Coronary artery (tissue), 2 donors: ENCODE data around the gene UBE2QL1.

Experiments
- DNase-seq: peaks from one replicate; pipeline ENCODE4 v3.0.0-alpha.2; 2017; ENCODE audit warnings: low spot score
- H3K27ac ChIP-seq, 2 donors: fragments of 200-600 bp; sonication (generic); one replicate each; pipeline ENCODE4 v1.5.1; 2016 to 2019
- H3K4me3 ChIP-seq: fragments of 200-600 bp; sonication (generic); 2 replicates; pipeline ENCODE4 v1.5.1; 2016; ENCODE audit warnings: mild to moderate bottlenecking, moderate library complexity
- TF ChIP-seq, protein P1 (sequence below): fragments of 200-600 bp; sonication (generic); IDR thresholded peaks from one replicate; pipeline ENCODE4 v1.5.1; 2019; ENCODE audit warnings: antibody characterized with exemption

Gene UBE2QL1

DNA sequence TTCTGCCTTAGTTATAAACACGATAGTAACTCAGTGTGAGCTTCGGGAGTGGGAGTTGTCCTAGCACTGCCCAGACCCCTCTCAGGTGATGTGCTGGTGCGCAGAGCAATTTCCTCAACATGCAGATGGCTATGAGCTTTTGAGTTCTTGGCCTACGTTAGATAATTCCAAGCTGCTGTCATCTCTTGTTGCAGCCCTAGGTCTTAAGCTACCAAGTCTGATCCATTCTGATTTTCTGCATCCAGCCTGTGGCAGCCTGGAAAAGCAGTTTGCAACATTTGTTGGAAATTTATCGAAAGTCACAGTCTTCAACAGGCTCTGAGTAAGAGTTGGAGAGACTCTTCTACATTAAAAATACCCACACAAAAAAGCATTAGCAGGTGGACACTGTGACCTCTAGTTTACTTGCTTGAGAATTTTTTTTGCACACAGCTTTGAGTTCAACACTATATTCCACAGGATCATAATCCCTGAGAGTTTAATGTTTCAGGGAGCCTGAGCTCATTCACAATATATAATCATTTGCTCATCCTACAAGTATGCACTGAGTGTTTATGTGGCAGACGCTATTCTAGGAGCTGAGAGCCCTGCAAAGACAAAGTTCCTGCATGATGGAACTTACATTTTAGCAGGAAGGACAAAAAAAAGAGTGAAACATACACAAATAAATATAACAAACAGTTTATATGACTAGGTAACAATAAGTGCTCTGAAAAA, 91.6 kb downstream of the UBE2QL1 start:
- TF ChIP-seq, protein P1, sequence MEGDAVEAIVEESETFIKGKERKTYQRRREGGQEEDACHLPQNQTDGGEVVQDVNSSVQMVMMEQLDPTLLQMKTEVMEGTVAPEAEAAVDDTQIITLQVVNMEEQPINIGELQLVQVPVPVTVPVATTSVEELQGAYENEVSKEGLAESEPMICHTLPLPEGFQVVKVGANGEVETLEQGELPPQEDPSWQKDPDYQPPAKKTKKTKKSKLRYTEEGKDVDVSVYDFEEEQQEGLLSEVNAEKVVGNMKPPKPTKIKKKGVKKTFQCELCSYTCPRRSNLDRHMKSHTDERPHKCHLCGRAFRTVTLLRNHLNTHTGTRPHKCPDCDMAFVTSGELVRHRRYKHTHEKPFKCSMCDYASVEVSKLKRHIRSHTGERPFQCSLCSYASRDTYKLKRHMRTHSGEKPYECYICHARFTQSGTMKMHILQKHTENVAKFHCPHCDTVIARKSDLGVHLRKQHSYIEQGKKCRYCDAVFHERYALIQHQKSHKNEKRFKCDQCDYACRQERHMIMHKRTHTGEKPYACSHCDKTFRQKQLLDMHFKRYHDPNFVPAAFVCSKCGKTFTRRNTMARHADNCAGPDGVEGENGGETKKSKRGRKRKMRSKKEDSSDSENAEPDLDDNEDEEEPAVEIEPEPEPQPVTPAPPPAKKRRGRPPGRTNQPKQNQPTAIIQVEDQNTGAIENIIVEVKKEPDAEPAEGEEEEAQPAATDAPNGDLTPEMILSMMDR = no peak
- Histone ChIP-seq H3K27ac (no peak overlapping the region), H3K4me3 (no peak overlapping the region)
- no peak for DNase-seq

DNA sequence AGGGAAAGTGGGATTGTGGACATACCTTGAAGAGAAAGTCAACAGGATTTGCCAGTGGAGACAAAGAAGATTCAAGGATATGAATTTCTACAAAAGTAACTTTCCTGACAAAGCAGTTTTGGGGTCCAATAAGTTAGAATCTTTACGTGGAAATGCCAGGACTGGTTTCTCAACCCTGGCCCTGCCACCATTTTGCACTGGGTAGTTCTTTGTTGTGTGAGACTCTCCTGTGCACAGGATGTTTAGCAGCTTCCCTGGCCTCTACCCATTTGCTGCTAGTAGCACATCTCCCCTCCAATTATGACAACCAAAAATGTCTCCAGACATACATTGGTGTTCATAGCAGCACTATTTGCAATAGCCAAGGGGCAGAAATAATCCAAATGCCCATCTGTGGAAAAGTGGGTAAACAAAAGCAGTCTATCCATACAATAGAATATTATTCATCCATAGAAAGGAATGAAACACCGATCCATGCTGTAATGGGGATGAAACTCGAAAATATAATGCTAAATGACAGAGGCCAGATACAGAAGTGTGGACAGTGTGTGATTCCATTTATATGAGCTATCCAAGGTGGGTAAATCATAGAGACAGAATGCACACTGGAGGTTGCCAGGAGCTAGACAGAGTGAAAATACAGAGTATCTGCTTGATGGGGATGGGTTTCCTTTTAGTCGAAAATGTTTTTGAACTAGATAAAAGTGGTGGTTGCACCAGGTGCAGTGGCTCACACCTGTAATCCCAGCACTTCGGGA, 92.8 kb downstream of the UBE2QL1 start:
- TF ChIP-seq, protein P1 = no peak
- no peak overlapping the region for H3K4me3 ChIP-seq
- H3K27ac ChIP-seq = no peak overlapping the region
- DNase-seq = no peak

DNA sequence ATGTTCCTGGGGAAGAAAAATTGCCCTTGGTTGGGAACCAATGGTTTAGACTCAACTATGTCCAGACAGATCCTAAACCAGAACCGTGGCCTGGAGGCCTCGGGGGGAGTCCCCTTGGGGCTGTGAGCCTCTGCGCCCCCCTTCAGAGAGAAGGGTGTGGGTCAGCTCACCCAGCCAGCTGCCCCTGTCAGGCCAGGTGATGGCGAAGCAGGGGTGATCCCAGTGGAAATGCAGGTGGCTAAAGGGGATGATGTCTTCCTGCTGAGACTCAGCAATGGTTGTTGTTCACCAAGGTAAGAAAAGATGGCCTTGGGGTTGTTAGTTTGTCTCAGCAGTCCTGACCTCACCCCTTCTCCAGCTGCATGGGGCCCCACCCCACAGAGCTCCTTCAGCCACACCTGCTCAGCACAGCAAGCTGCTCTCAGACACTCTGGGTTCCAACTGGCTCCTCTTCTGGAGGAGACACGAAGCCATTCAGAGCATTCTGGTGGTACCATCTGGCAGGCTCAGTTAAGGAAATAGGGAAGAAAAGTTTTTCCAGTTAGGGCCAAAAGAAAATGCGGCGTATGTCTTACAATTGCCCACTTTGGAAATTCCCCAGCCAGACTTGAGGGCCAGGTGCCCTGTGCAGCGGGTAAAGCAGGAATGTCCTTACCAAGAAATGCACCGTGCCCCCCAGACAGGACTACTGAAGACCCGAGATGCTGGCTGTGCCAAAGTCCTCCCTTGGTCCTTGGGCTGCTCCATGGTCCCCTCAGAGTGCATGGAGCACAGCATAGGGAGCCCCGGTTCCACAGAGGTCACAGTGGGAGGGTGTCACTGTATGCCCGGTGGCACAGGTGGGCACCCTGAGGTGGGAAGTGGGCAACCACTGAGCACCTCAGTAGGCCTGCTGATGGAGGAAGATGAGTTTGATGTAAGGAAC, 94.0 kb downstream of the UBE2QL1 start:
- H3K27ac ChIP-seq = no peak overlapping the region
- TF ChIP-seq, protein P1 = no peak
- peak; percentile 55 for DNase-seq
- no peak overlapping the region for H3K4me3 ChIP-seq

DNA sequence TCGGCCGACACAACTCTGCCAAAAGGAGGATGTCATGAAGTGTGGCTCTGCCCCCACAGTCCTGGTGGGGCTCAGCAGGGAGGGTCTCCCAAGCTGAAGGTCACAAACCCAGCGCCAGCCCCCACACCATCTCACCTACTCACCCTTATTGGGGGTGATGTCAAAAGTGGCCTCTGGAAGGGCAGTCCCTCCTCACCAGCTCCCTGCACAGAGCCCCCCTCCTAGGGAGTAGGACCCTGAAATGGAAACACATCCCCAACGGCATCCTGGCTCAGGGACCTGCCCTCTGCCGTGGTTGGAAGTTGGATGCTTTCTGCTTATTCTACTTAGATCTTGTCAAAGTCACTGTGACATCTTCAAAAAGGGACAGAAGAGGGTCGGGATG, 94.7 kb downstream of the UBE2QL1 start:
- TF ChIP-seq, protein P1 = no peak
- Histone ChIP-seq H3K4me3 (no peak overlapping the region), H3K27ac (no peak overlapping the region)
- DNase-seq = peak; percentile 49

GRCh38 chr5:6543830-6544560, 95.3 kb downstream of the UBE2QL1 start:
- Histone ChIP-seq H3K4me3 (no peak overlapping the region), H3K27ac (no peak overlapping the region)
- TF ChIP-seq, protein P1 = no peak
- DNase-seq = peak; percentile 21
